NCI-H146 treated with DMSO at 0.1 percent for 48 hours (cell line): Measurements from ENCODE around the gene NBPF3.
"Not testable (repeated sequence)": the region's sequence is repeated elsewhere in the genome, so short reads cannot be mapped to it uniquely, and the experiment has no call there.

ENCODE experiments used
- DNase-seq: peaks from one replicate; lab custom pipeline; 2025; ENCODE audit not compliant: unreplicated experiment; lab: John Stamatoyannopoulos, UW

NBPF3 gene

GRCh38 chr1:21518774-21519455 is 79.0 kb downstream of the NBPF3 start:
- no peak for DNase-seq

GRCh38 chr1:21519486-21520070 is 79.6 kb downstream of the NBPF3 start:
- DNase-seq = not testable (repeated sequence)

GRCh38 chr1:21520899-21521716 is 81.2 kb downstream of the NBPF3 start:
- DNase-seq = no peak

GRCh38 chr1:21521717-21522060 is 81.8 kb downstream of the NBPF3 start:
- no peak for DNase-seq

- DNase-seq = no peak
Observed at GRCh38 chr1:21522525-21523038, 82.6 kb downstream of the NBPF3 start.

GRCh38 chr1:21523297-21523813 is 83.4 kb downstream of the NBPF3 start:
- no peak for DNase-seq

GRCh38 chr1:21524220-21524619 is 84.3 kb downstream of the NBPF3 start:
- no peak for DNase-seq

GRCh38 chr1:21524686-21525339 is 84.9 kb downstream of the NBPF3 start:
- no peak for DNase-seq

- DNase-seq = no peak
Observed at GRCh38 chr1:21525340-21525717, 85.4 kb downstream of the NBPF3 start.

GRCh38 chr1:21526441-21526840 is 86.5 kb downstream of the NBPF3 start:
- no peak for DNase-seq

GRCh38 chr1:21530368-21531016 is 90.6 kb downstream of the NBPF3 start:
- DNase-seq = no peak

GRCh38 chr1:21531241-21531640 is 91.3 kb downstream of the NBPF3 start:
- DNase-seq = no peak

- no peak for DNase-seq
Observed at GRCh38 chr1:21532496-21532895, 92.6 kb downstream of the NBPF3 start.

GRCh38 chr1:21532992-21533534 is 93.1 kb downstream of the NBPF3 start:
- no peak for DNase-seq

- no peak for DNase-seq
Observed at GRCh38 chr1:21534146-21534545, 94.2 kb downstream of the NBPF3 start.
